ENCODE measurements around the gene TENM3.

DNA sequence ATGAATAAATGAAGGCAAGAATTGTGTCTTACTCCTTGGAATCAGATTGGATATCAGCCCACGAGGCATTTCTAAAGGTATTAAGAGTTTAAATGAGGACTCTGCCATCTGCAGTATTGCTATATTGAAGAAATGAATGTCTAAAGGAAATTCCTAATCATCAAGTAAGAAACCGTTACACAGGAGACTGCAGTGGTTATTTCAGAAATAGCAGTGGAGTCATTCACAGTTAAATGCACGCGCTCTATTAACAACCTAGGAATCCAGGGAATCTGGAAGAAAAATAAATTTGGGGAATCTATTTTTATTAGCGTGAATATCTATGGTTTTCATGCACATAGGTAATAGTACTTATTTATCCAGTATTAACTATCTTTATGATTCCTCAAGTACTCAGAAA lies 334.2 kb downstream of the TENM3 start:
- TF ChIP-seq, protein P1, sequence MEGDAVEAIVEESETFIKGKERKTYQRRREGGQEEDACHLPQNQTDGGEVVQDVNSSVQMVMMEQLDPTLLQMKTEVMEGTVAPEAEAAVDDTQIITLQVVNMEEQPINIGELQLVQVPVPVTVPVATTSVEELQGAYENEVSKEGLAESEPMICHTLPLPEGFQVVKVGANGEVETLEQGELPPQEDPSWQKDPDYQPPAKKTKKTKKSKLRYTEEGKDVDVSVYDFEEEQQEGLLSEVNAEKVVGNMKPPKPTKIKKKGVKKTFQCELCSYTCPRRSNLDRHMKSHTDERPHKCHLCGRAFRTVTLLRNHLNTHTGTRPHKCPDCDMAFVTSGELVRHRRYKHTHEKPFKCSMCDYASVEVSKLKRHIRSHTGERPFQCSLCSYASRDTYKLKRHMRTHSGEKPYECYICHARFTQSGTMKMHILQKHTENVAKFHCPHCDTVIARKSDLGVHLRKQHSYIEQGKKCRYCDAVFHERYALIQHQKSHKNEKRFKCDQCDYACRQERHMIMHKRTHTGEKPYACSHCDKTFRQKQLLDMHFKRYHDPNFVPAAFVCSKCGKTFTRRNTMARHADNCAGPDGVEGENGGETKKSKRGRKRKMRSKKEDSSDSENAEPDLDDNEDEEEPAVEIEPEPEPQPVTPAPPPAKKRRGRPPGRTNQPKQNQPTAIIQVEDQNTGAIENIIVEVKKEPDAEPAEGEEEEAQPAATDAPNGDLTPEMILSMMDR (IDR thresholded peaks at IDR 0.05), result no peak
- TF ChIP-seq POLR2AphosphoS5 (IDR thresholded peaks at IDR 0.05; ENCODE audit: insufficient read depth in 1 of 2, low read depth in 1 of 2), result no peak

All from vagina (tissue), 2 donors.